Smooth muscle cell of the umbilical artery (primary cell): ENCODE data around the gene CTNNAL1. TPM values are rescaled to one million over a fixed set of nuclear protein-coding genes. Genes with fewer than 3 reads are reported as not detected.

ENCODE experiments used
- total RNA-seq: library from RNA; depleted of rRNA; stranded (reverse); fragments of >200 nt; gene quantifications from 2 replicates; pipeline ENCODE4 v1.2.3, GENCODE V29; 2014

Gene CTNNAL1
- 54.3 and 103 TPM in 2 replicates for total RNA-seq

GRCh38 chr9:109012876-109013678 lies at the start of gene CTNNAL1:
TSS of gene CTNNAL1 (minus strand) at chr9:109013499. CDS start at chr9:109013442, 57 bp downstream.

DNA sequence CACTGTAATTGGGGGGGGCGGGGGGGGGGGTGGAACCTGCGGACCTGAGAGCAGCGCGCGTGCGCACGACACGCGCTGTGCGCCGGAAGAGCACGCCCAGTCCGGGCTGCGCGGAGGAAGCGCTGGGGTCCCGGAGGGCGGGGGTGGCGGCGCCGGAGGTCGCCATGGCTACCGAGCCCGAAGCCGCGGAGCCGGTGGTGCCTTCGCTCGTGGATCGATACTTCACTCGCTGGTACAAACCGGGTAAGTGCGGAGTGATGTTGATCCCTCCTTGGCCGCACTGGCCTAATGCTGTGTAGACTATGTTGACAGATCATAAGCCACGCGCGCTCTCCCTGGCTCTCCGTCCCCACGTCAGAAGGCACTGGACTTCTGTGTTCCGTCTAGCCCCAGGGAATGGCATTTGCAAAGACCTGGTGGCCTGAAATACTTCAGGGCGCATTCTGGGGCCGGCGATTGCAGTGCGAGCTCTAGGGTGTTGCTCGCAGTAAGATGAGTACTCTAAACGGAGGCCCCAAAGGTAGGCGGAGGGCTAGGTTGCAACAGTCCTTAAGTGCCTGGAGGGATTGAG lies 78.9 kb downstream of the CTNNAL1 start, which contains the start of gene ABITRAM:
TSS of gene ABITRAM (plus strand) at position 78 of the 571 bp plus-strand sequence. CDS start at position 165, 87 bp downstream.

GRCh38 chr9:108933718-108934322 lies 79.5 kb downstream of the CTNNAL1 start, which contains the start of gene ELP1:
TSS of gene ELP1 (minus strand) at chr9:108934124. CDS start at chr9:108931146, 2,978 bp downstream.

Other genes starting within 250 kb of the CTNNAL1 start
- not detected in 2 replicates for gene ACTL7B, start 157.5 kb downstream of the CTNNAL1 start, total RNA-seq
- gene ACTL7A, start 151.2 kb downstream of the CTNNAL1 start, total RNA-seq, result not detected in 2 replicates
- gene ELP1, start 79.4 kb downstream of the CTNNAL1 start, total RNA-seq, result 52.6 and 73.2 TPM in 2 replicates
- 7.1 and 7.8 TPM in 2 replicates for gene ABITRAM, start 79.1 kb downstream of the CTNNAL1 start, total RNA-seq
- 60.0 TPM in 2 replicates for gene TMEM245, start 106.4 kb upstream of the CTNNAL1 start, total RNA-seq
- under 0.01 and 0.28 TPM in 2 replicates for gene FRRS1L, start 153.8 kb upstream of the CTNNAL1 start, total RNA-seq